HEK293T (cell line): ENCODE measurements around the gene C19orf47.

ENCODE experiments used
- ARNT ChIP-seq: fragments of 450-650 bp; IDR thresholded peaks from 2 replicates; pipeline ENCODE4 v1.6.1; 2017; ENCODE audit warnings: mild to moderate bottlenecking
- CTBP1 ChIP-seq: fragments of 450-650 bp; IDR thresholded peaks from 2 replicates; pipeline ENCODE4 v1.6.1; 2016; ENCODE audit warnings: borderline replicate concordance
- ELF4 ChIP-seq: fragments of 450-650 bp; IDR thresholded peaks from 2 replicates; pipeline ENCODE4 v1.6.1; 2017; ENCODE audit warnings: antibody characterized with exemption
- FOXK2 ChIP-seq: fragments of 450-650 bp; IDR thresholded peaks from 2 replicates; pipeline ENCODE4 v1.6.1; 2016; ENCODE audit warnings: mild to moderate bottlenecking
- HDGF ChIP-seq: fragments of 450-650 bp; IDR thresholded peaks from 2 replicates; pipeline ENCODE4 v1.6.1; 2017; ENCODE audit warnings: antibody characterized with exemption, borderline replicate concordance
- NFRKB ChIP-seq: fragments of 450-650 bp; IDR thresholded peaks from 2 replicates; pipeline ENCODE4 v1.6.1; 2016; ENCODE audit warnings: mild to moderate bottlenecking, moderate library complexity
- TARDBP ChIP-seq: fragments of 450-650 bp; IDR thresholded peaks from 2 replicates; pipeline ENCODE4 v1.6.1; 2016
- ZNF384 ChIP-seq: fragments of 450-650 bp; IDR thresholded peaks from 2 replicates; pipeline ENCODE4 v1.6.1; 2016

DNA sequence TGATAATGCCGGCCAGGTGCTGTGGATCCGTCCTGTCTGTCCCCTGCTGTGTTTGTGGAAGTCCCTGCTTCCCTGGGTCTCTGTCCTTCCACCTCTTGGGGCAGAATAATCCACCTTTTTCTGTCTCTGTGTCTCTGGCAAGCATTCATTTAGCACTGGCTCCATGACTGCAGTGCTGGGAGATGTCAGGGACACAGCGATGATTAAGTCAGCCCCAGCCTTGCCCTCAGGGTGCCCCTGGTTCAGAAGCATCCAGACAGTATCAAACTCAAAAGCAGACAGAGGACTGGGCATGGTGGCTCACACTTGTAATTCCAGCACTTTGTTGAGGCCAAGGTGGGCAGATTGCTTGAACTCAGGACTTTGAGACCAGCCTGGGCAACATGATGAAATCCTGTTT, 40.3 kb upstream of the C19orf47 start:
- TF ChIP-seq ZNF384 (no peak), TARDBP (no peak), CTBP1 (no peak), FOXK2 (no peak), ELF4 (no peak), ARNT (no peak), HDGF (no peak), NFRKB (no peak)
